ENCODE measurements around the gene ABHD2. TPM values are rescaled to one million over a fixed set of nuclear protein-coding genes. Genes with fewer than 3 reads are reported as not detected.
A peak's percentile ranks its signal among the peaks of the same experiment; 100 is the strongest.

The ABHD2 gene
- total and polyA plus RNA-seq, 2 donors (not counting 3 experiments of a cell fraction or from before 2014, with no cell fraction given): 14.0 to 62.2 TPM

- dilution Hi-C loops (cut with MboI; ENCODE audit: extremely low pct_ligation_motif_present, low sequenced_read_pairs): no loop called here
- intact Hi-C loops (cut with micrococcal nuclease): loop anchor here (1.0 to 10.0 kb wide), 6 partner anchors 48 to 553 kb away; partner anchors contain the start of gene AEN
- no peak overlapping the region for H3K4me2 ChIP-seq (ENCODE audit: insufficient read depth, low read length)
- FAIRE-seq (peak; percentile 98), DNase-seq (ENCODE audit: low read depth, low spot score) (peak; percentile 73)
- POLR2A ChIA-PET: no interaction called here
- peaks cover 0 to 3% of the 10 kb centered on the region in 2 experiments for H3K36me3 ChIP-seq (ENCODE audit: control insufficient read depth in 2 of 2, extremely low read depth in 1 of 2, insufficient read depth in 2 of 2, low read length in 2 of 2)
- H3K79me2 ChIP-seq (ENCODE audit: control insufficient read depth, insufficient read depth, low read length): no peaks in the 10 kb centered on the region
- no peak overlapping the region for H3K27ac ChIP-seq (ENCODE audit: insufficient read depth, low read depth, low read length)
- H2AFZ ChIP-seq (ENCODE audit: low read depth, low read length): no peak overlapping the region
- no TSS peak for BruUV-seq (replicated peaks)
- no peak overlapping the region for H3K4me3 ChIP-seq (replicated peaks in 1 of 3; ENCODE audit: insufficient read depth in 1 of 3, low read depth in 1 of 3, low read length in 3 of 3)
- H3K27me3 ChIP-seq (ENCODE audit: control insufficient read depth in 2 of 2, insufficient read depth in 2 of 2, low read length in 2 of 2): no peaks in the 10 kb centered on the region
- H4K20me1 ChIP-seq (replicated peaks; ENCODE audit: control insufficient read depth, extremely low read depth, insufficient read depth, low read length): no peaks in the 10 kb centered on the region
- H3K9me1 ChIP-seq (replicated peaks; ENCODE audit: control insufficient read depth, extremely low read depth, insufficient read depth, low read length): no peaks in the 10 kb centered on the region
- H3K9ac ChIP-seq (replicated peaks; ENCODE audit: extremely low read depth, insufficient read depth, low read length): no peak overlapping the region
- CTCF ChIA-PET: interaction anchor here (0.5 to 4.7 kb wide), 52 partner anchors 11 to 299 kb away, joined by 3 to 198 read pairs (median 6); partner anchors contain the start of genes ABHD2, FANCI and HAPLN3
- TF ChIP-seq POLR2A (IDR thresholded peaks at IDR 0.05; ENCODE audit: low read depth, low read length) (no peak), CTCF (IDR thresholded peaks at IDR 0.05; ENCODE audit: extremely low read depth in 1 of 2, insufficient read depth in 1 of 2, low read depth in 1 of 2, low read length in 2 of 2) (peak; percentile 82 to 89)
- no peaks in the 10 kb centered on the region for H3K9me3 ChIP-seq (replicated peaks; ENCODE audit: control insufficient read depth, insufficient read depth, low read length)
- H3K4me1 ChIP-seq (ENCODE audit: control insufficient read depth, extremely low read depth, insufficient read depth, low read length): peaks cover 8% of the 10 kb centered on the region
Observed at GRCh38 chr15:89177633-89178306, 89.5 kb downstream of the ABHD2 start.

- Histone ChIP-seq H3K27ac (ENCODE audit: insufficient read depth, low read depth, low read length) (no peak overlapping the region), H2AFZ (ENCODE audit: low read depth, low read length) (no peak overlapping the region), H3K4me3 (replicated peaks in 1 of 3; ENCODE audit: insufficient read depth in 1 of 3, low read depth in 1 of 3, low read length in 3 of 3) (no peak overlapping the region), H4K20me1 (replicated peaks; ENCODE audit: control insufficient read depth, extremely low read depth, insufficient read depth, low read length) (no peaks in the 10 kb centered on the region), H3K4me2 (ENCODE audit: insufficient read depth, low read length) (no peak overlapping the region), H3K79me2 (ENCODE audit: control insufficient read depth, insufficient read depth, low read length) (no peaks in the 10 kb centered on the region), H3K4me1 (ENCODE audit: control insufficient read depth, extremely low read depth, insufficient read depth, low read length) (peaks cover 8% of the 10 kb centered on the region), H3K36me3 (ENCODE audit: control insufficient read depth in 2 of 2, extremely low read depth in 1 of 2, insufficient read depth in 2 of 2, low read length in 2 of 2) (peaks cover 0 to 3% of the 10 kb centered on the region in 2 experiments), H3K9me1 (replicated peaks; ENCODE audit: control insufficient read depth, extremely low read depth, insufficient read depth, low read length) (no peaks in the 10 kb centered on the region), H3K9me3 (replicated peaks; ENCODE audit: control insufficient read depth, insufficient read depth, low read length) (no peaks in the 10 kb centered on the region), H3K9ac (replicated peaks; ENCODE audit: extremely low read depth, insufficient read depth, low read length) (no peak overlapping the region), H3K27me3 (ENCODE audit: control insufficient read depth in 2 of 2, insufficient read depth in 2 of 2, low read length in 2 of 2) (no peaks in the 10 kb centered on the region)
- DNase-seq (ENCODE audit: low read depth, low spot score) (no peak), FAIRE-seq (no peak)
- ChIA-PET CTCF (interaction anchor here (0.5 to 4.7 kb wide), 52 partner anchors 11 to 300 kb away, joined by 3 to 198 read pairs (median 6); partner anchors contain the start of genes ABHD2, FANCI and HAPLN3), POLR2A (no interaction called here)
- intact Hi-C loops (cut with micrococcal nuclease): loop anchor here (10.0 kb wide), 1 partner anchor 554 kb away; the partner anchor contains the start of gene AEN
- TF ChIP-seq FOS (IDR thresholded peaks at IDR 0.05; ENCODE audit: borderline replicate concordance, insufficient read depth, low read length) (no peak), MYC (IDR thresholded peaks at IDR 0.05; ENCODE audit: low read depth, low read length) (no peak), POLR2A (IDR thresholded peaks at IDR 0.05; ENCODE audit: low read depth, low read length) (no peak), JUN (IDR thresholded peaks at IDR 0.05; ENCODE audit: borderline replicate concordance, insufficient read depth, insufficient read length, low read depth) (no peak), GATA2 (IDR thresholded peaks at IDR 0.05; ENCODE audit: insufficient read depth, insufficient read length, low read depth, low read length) (no peak), POLR2AphosphoS5 (IDR thresholded peaks at IDR 0.05; ENCODE audit: insufficient read depth, low read depth, low read length) (no peak), CTCF (IDR thresholded peaks at IDR 0.05; ENCODE audit: extremely low read depth in 1 of 2, insufficient read depth in 1 of 2, low read depth in 1 of 2, low read length in 2 of 2) (no peak), EZH2 (IDR thresholded peaks at IDR 0.05; ENCODE audit: borderline replicate concordance, low read depth, low read length, severe bottlenecking) (no peak), MAX (IDR thresholded peaks at IDR 0.05; ENCODE audit: insufficient read depth, insufficient read length) (no peak)
- dilution Hi-C loops (cut with MboI; ENCODE audit: extremely low pct_ligation_motif_present, low sequenced_read_pairs): no loop called here
- BruUV-seq (replicated peaks): no TSS peak
Observed at GRCh38 chr15:89178307-89178977, 90.2 kb downstream of the ABHD2 start.

Measured in endothelial cell of umbilical vein (primary cell).